CD4-positive, CD25-positive, alpha-beta regulatory T cell (primary cell): Measurements from ENCODE around the gene EXOSC2. TPM values are rescaled to one million over a fixed set of nuclear protein-coding genes. Genes with fewer than 3 reads are reported as not detected.
"Not testable (repeated sequence)": the region's sequence is repeated elsewhere in the genome, so short reads cannot be mapped to it uniquely, and the experiment has no call there.

Experiments used
- ATAC-seq, 2 donors: fragments of 150-1000 bp; cut with Tn5 transposase; one replicate each; pipeline ENCODE4 v1.10.0; 2021; ENCODE audit warnings: low read depth in 2 of 2, moderate number of reproducible peaks in 2 of 2, moderate library complexity in 1 of 2
- DNase-seq, 3 donors: peaks; one replicate each; pipeline versions ENCODE4 v3.0.0 to v3.0.0-alpha.2; 2012 to 2022; ENCODE audit warnings: mixed read lengths in 1 of 3
- H3K27ac ChIP-seq: one replicate; pipeline ENCODE4 v1.7.0; 2013; ENCODE audit warnings: mild to moderate bottlenecking, low read length; ENCODE audit not compliant: insufficient read depth, poor library complexity, severe bottlenecking
- H3K27me3 ChIP-seq: one replicate; pipeline ENCODE4 v1.7.0; 2013; ENCODE audit warnings: low read length; ENCODE audit not compliant: control insufficient read depth, insufficient read depth
- H3K36me3 ChIP-seq: one replicate; pipeline ENCODE4 v1.7.0; 2013; ENCODE audit warnings: mild to moderate bottlenecking, low read length, moderate library complexity; ENCODE audit not compliant: control insufficient read depth, insufficient read depth
- H3K4me1 ChIP-seq: 2 replicates; pipeline ENCODE4 v1.7.0; 2013; ENCODE audit warnings: mild to moderate bottlenecking, low read length; ENCODE audit not compliant: insufficient read depth, control insufficient read depth, poor library complexity, severe bottlenecking
- H3K4me3 ChIP-seq: one replicate; pipeline ENCODE4 v1.7.0; 2013; ENCODE audit warnings: low read depth, mild to moderate bottlenecking, low read length, moderate library complexity
- H3K9me3 ChIP-seq, 2 experiments: 1 replicate in 1 of 2; 2 replicates in 1 of 2; pipeline ENCODE4 v1.7.0; 2013; ENCODE audit warnings: low read length in 2 of 2, mild to moderate bottlenecking in 1 of 2, moderate library complexity in 1 of 2; ENCODE audit not compliant: control insufficient read depth in 2 of 2
- H3K27ac Mint-ChIP-seq, 3 donors: one replicate each; pipeline ENCODE4 v1.8.0; 2020 to 2022; ENCODE audit warnings: mild to moderate bottlenecking in 3 of 3, mixed read lengths in 3 of 3, moderate library complexity in 2 of 3
- H3K27me3 Mint-ChIP-seq: one replicate; pipeline ENCODE4 v1.8.0; 2022; ENCODE audit warnings: mild to moderate bottlenecking, mixed read lengths
- H3K36me3 Mint-ChIP-seq: one replicate; pipeline ENCODE4 v1.8.0; 2020; ENCODE audit warnings: mixed read lengths
- H3K4me1 Mint-ChIP-seq, 4 donors: one replicate each; pipeline ENCODE4 v1.8.0; 2020 to 2022; ENCODE audit warnings: mixed read lengths in 4 of 4, mild to moderate bottlenecking in 1 of 4
- H3K4me3 Mint-ChIP-seq, 4 donors: one replicate each; pipeline ENCODE4 v1.8.0; 2020 to 2022; ENCODE audit warnings: mild to moderate bottlenecking in 4 of 4, mixed read lengths in 4 of 4, moderate library complexity in 3 of 4
- H3K9me3 Mint-ChIP-seq, 7 donors: one replicate each; pipeline ENCODE4 v1.8.0; 2020 to 2022; ENCODE audit warnings: mixed read lengths in 7 of 7, mild to moderate bottlenecking in 3 of 7, moderate library complexity in 2 of 7
- polyA plus RNA-seq, 4 donors: library from polyadenylated mRNA; unstranded; fragments of 300-500 nt; fragmentation: Illumina TruSeq; gene quantifications; one replicate each; pipeline ENCODE4 v1.2.3, GENCODE V29; 2021
- total RNA-seq: library from RNA; stranded (reverse); gene quantifications from one replicate; pipeline ENCODE4 v1.2.3, GENCODE V29; 2022

EXOSC2 gene
- total and polyA plus RNA-seq, 5 donors from 2014 or later: 24.1 to 47.1 (median 28.6) TPM

DNA sequence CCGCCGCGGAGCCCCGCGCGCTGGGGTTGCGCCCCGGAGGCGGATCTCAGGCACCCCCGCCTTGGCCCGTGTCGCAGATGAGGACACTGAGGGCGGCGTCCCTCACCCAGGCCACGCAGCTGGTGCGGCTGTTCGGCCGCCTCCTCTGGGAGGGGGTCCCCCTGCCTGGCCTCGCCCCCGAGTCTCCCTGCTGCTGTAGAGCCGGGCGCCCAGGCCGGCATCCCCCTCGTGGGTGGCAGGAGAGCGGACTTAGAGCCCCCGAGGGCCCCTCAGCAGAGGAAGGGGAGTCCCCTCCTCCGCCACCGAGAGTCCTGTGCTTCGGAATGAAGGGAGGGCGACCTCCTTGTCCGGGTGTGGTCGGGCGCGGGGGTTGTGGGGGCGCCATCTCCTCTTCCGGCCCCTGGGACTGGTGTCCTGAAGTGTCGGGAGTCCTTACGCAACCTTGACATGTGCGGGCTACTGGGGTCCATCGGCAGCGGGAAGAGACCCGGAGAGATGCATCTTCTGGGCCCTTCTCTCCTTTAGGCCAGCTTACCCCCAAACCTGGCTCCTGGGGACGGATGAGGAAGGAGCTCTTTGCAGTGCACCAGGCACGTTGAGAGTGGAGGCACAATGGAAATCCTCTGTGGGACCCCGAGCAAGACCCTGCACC, 11.7 kb upstream of the EXOSC2 start:
- H3K9me3 ChIP-seq: peaks cover 4 to 6% of the 10 kb centered on the region in 2 experiments
- Mint-ChIP-seq H3K27ac (peak overlapping the region in 1 of 3 donors; percentile 24), H3K9me3 (no peaks in the 10 kb centered on the region), H3K4me1 (peaks cover 0 to 16% (median 4%) of the 10 kb centered on the region in 4 donors), H3K36me3 (no peaks in the 10 kb centered on the region), H3K4me3 (peak overlapping the region; percentile 91 to 100 (median 92)), H3K27me3 (peaks cover 33% of the 10 kb centered on the region)
- no peaks in the 10 kb centered on the region for H3K36me3 ChIP-seq
- peak in 1 of 2 donors; percentile 12 for ATAC-seq
- DNase-seq: peak in 1 of 3 donors; percentile 17
- peaks cover 17% of the 10 kb centered on the region for H3K4me1 ChIP-seq
- H3K27me3 ChIP-seq: peaks cover 3% of the 10 kb centered on the region
- H3K27ac ChIP-seq: no peak overlapping the region
- peak overlapping the region; percentile 68 for H3K4me3 ChIP-seq

- DNase-seq (peak; percentile 43 to 54 (median 50)), ATAC-seq (no peak)
- Histone ChIP-seq H3K27me3 (peaks cover 3% of the 10 kb centered on the region), H3K27ac (no peak overlapping the region), H3K9me3 (peaks cover 4 to 6% of the 10 kb centered on the region in 2 experiments), H3K36me3 (no peaks in the 10 kb centered on the region), H3K4me3 (peak overlapping the region; percentile 68), H3K4me1 (peaks cover 17% of the 10 kb centered on the region)
- Mint-ChIP-seq H3K4me3 (peak overlapping the region; percentile 91 to 100 (median 92)), H3K9me3 (no peaks in the 10 kb centered on the region), H3K4me1 (peaks cover 0 to 16% (median 5%) of the 10 kb centered on the region in 4 donors), H3K27me3 (peaks cover 33% of the 10 kb centered on the region), H3K36me3 (no peaks in the 10 kb centered on the region), H3K27ac (peak overlapping the region in 2 of 3 donors; percentile 24 to 83)
Observed at GRCh38 chr9:130682421-130683121, 11.0 kb upstream of the EXOSC2 start.

GRCh38 chr9:130685104-130685503, 8.5 kb upstream of the EXOSC2 start:
- Histone ChIP-seq H3K9me3 (peaks cover 4 to 6% of the 10 kb centered on the region in 2 experiments), H3K4me1 (peaks cover 17% of the 10 kb centered on the region), H3K4me3 (no peak overlapping the region), H3K27me3 (peaks cover 3% of the 10 kb centered on the region), H3K27ac (no peak overlapping the region), H3K36me3 (no peaks in the 10 kb centered on the region)
- DNase-seq (no peak), ATAC-seq (no peak)
- H3K27ac Mint-ChIP-seq: no peak overlapping the region
- no peaks in the 10 kb centered on the region for H3K36me3 Mint-ChIP-seq
- peak overlapping the region in 1 of 4 donors; percentile 70 for H3K4me3 Mint-ChIP-seq
- H3K27me3 Mint-ChIP-seq: peaks cover 32% of the 10 kb centered on the region
- peaks cover 0 to 22% (median 11%) of the 10 kb centered on the region in 4 donors for H3K4me1 Mint-ChIP-seq
- no peaks in the 10 kb centered on the region for H3K9me3 Mint-ChIP-seq

DNA sequence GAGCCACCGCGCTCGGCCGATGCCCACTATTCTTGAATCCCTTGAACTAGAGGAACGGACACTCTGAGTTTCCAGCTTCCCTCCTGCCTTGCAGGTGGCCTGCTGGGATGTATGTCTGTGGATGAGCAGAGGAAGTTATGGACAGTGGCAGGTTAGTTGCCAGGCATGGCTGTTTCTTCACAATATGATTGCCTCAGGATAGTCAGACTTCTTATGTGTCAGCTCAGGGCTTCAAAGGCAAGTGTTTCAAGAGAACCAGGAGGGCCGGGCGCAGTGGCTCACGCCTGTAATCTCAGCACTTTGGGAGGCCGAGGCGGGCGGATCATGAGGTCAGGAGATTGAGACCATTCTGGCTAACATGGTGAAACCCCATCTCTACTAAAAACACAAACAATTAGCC, 7.6 kb upstream of the EXOSC2 start:
- not testable (repeated sequence) for DNase-seq, H3K4me3 ChIP-seq, H3K36me3 ChIP-seq, H3K27me3 ChIP-seq, H3K27ac ChIP-seq, H3K36me3 Mint-ChIP-seq, ATAC-seq, H3K4me3 Mint-ChIP-seq, H3K9me3 ChIP-seq, H3K9me3 Mint-ChIP-seq, H3K27ac Mint-ChIP-seq
- peaks cover 12% of the 10 kb centered on the region for H3K4me1 ChIP-seq
- H3K4me1 Mint-ChIP-seq: peaks cover 0 to 28% (median 11%) of the 10 kb centered on the region in 4 donors
- H3K27me3 Mint-ChIP-seq: peaks cover 30% of the 10 kb centered on the region

DNA sequence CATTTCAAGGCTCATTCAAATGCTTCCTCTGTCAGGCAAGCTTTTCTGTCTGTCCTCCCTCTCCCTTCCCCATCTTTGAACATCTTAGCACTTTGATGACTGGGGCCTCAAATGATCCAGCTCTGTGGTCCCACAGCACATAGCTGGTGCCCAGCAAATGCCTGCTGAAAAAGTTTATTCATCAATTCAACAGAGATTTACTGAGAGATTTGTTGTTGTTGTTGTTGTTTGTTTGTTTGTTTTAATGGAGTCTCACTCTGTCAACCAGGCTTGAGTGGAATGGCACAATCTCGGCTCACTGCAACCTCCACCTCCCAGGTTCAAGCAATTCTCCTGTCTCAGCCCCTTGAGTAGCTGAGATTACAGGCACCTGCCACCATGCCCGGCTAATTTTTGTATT, 6.0 kb upstream of the EXOSC2 start:
- peaks cover under 1% of the 10 kb centered on the region for H3K4me1 ChIP-seq
- Mint-ChIP-seq H3K27ac (no peak overlapping the region), H3K9me3 (peaks cover 0 to 4% (median 0%) of the 10 kb centered on the region in 7 donors), H3K36me3 (peaks cover 3% of the 10 kb centered on the region), H3K4me3 (no peak overlapping the region), H3K27me3 (peaks cover 24% of the 10 kb centered on the region), H3K4me1 (peaks cover 0 to 24% (median 10%) of the 10 kb centered on the region in 4 donors)
- peaks cover 4 to 6% of the 10 kb centered on the region in 2 experiments for H3K9me3 ChIP-seq
- no peak for ATAC-seq
- H3K4me3 ChIP-seq: no peak overlapping the region
- H3K27me3 ChIP-seq: peaks cover 3% of the 10 kb centered on the region
- no peaks in the 10 kb centered on the region for H3K36me3 ChIP-seq
- no peak overlapping the region for H3K27ac ChIP-seq
- DNase-seq: no peak

DNA sequence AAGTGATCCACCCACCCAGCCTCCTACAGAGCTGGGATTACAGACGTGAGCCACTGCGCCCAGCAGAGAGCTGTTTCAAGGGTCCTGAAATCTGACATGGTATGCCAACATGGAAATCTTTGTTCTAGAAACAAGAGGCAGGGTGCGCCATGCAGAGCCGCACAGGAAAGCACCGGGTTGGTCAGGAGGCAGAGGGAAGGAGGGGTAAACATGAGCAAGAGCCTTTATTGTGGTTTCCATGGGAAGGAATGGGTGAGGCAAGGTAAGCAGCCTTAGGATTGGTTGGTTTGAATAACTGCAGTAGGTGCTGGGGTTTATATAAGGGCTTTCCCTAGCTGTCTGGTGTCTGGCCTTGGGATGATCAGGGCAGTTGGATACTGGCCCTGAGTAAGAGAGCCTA, 5.5 kb upstream of the EXOSC2 start:
- ATAC-seq: no peak
- Mint-ChIP-seq H3K27ac (no peak overlapping the region), H3K9me3 (peaks cover 0 to 4% (median 0%) of the 10 kb centered on the region in 7 donors), H3K4me1 (peaks cover 0 to 24% (median 12%) of the 10 kb centered on the region in 4 donors), H3K36me3 (peaks cover 3% of the 10 kb centered on the region), H3K27me3 (peaks cover 22% of the 10 kb centered on the region), H3K4me3 (no peak overlapping the region)
- peak in 1 of 3 donors; percentile 23 for DNase-seq
- H3K36me3 ChIP-seq: no peaks in the 10 kb centered on the region
- H3K27me3 ChIP-seq: peaks cover 3% of the 10 kb centered on the region
- H3K4me3 ChIP-seq: no peak overlapping the region
- H3K4me1 ChIP-seq: peaks cover 3% of the 10 kb centered on the region
- no peak overlapping the region for H3K27ac ChIP-seq
- peaks cover 4 to 6% of the 10 kb centered on the region in 2 experiments for H3K9me3 ChIP-seq

GRCh38 chr9:130689572-130689936, 4.0 kb upstream of the EXOSC2 start:
- H3K4me1 Mint-ChIP-seq: peaks cover 4 to 35% (median 18%) of the 10 kb centered on the region in 4 donors
- peaks cover 4 to 6% of the 10 kb centered on the region in 2 experiments for H3K9me3 ChIP-seq
- peaks cover 3% of the 10 kb centered on the region for H3K27me3 ChIP-seq
- no peak overlapping the region for H3K4me3 ChIP-seq
- H3K27me3 Mint-ChIP-seq: peaks cover 21% of the 10 kb centered on the region
- peaks cover 0 to 4% (median 0%) of the 10 kb centered on the region in 7 donors for H3K9me3 Mint-ChIP-seq
- peaks cover 13% of the 10 kb centered on the region for H3K4me1 ChIP-seq
- ATAC-seq (no peak), DNase-seq (no peak)
- H3K4me3 Mint-ChIP-seq: peak overlapping the region in 2 of 4 donors; percentile 57 to 87
- H3K27ac ChIP-seq: no peak overlapping the region
- H3K36me3 Mint-ChIP-seq: peaks cover 3% of the 10 kb centered on the region
- no peaks in the 10 kb centered on the region for H3K36me3 ChIP-seq
- peak overlapping the region in 1 of 3 donors; percentile 20 for H3K27ac Mint-ChIP-seq
